T-helper 22 cell (primary cell): ENCODE data around the gene KLC3.
"Not testable (repeated sequence)": the region's sequence is repeated elsewhere in the genome, so short reads cannot be mapped to it uniquely, and the experiment has no call there.

Experiments
- DNase-seq: peaks from one replicate; pipeline ENCODE4 v3.0.0-alpha.2; 2020; ENCODE audit warnings: low read depth

The KLC3 gene

DNA sequence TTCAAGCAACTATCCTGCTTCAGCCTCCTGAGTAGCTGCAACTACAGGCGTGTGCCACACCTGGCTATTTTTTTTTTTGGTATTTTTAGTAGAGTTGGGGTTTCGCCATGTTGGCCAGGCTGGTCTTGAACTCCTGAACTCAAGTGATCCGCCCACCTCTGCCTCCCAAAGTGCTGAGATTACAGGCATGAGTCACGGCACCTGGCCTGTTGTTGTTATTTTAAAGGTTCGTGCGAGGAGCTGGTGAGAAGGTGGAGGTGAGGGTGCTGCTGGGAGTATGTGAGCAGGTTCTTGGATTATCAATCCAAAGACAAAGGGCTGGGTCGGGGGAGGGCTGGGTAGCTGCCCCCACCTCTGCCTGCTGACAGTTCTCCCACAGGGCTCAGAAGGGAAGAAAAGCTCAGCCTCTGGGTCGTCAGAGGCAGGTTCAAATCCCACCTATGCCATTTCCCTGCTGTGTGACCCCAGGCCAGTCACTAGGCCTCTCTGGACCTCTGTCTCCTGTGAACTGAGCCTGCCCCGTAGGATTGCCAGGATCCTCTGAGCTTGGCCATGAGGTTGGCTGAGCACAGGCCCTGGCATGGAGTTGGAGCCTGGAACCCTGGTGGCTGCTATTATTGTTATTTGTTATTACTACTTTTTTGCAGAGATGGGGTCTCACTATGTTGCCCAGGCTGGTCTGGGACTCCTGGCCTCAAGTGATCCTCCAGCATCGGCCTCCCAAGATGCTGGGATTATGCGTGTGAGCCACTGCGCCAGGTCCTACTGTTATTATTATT, 19.4 kb upstream of the KLC3 start:
- no peak for DNase-seq

DNA sequence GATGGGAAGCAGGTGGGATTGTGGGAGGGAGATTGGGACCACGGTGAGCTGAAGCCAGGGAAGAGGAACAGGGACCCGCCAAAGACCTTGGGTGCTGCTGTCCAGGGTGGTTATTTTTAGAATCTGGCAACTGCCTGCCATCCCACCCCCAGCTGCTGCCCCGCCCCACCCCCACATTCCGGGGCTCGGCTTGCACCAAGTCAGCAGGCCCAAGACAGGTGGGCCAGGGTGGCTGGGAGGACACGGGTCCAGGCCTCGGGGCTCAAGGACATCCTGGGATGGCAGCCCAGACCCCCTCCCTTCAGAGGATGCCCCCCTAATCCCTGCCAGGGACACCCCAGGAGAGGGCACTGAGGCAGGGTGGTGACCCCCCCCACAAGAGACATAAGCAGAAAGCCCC, 18.7 kb upstream of the KLC3 start:
- no peak for DNase-seq

DNA sequence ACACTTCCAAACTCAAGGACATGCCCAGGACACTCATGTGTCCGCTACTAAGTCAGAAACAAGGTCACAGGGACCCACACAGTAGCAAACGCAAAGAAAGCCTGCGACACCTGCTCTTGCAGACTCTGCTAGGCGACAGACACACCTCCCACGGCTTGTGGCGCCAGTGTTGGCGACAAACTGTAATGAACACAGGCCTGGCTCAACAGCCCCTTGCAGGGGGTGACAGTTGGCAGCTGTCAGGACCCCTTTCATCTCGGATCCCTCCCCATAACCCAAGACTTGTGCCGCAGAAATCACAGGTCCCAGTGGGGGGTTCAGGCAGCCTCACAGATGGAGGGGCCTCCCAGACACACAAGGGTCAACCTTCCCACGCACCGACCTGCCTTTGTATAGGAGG, 18.2 kb upstream of the KLC3 start:
- no peak for DNase-seq

DNA sequence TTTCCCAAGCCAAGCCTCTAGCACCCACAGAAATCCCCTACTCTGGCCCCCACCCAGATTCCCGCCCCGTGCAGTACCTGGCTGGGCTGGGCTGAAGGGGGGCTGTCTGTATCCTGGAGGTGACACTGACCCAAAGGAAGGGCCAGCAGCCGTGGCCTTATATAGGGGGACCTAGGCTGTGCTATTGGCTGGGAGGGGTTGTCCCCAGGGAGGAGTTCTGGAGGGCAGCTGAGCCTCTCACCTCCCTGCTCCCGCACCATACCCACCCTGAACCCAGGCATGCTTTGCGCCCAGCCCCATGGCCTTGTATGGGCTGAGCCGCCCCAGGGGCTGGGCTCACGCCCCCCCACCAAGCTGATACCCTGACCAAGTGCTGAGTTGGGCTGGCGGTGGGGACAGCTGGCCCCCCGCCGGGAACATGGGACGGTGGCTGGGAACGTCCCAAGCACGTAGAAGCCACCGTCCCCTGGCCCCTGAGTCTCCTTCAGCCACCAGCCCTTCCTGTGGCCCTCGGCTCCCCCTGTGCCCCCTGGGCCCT, 17.7 kb upstream of the KLC3 start, which contains the start of gene CKM:
Gene CKM (minus strand): TSS at position 132 of the 538 bp plus-strand sequence. CDS start 3,162 bp downstream, outside the sequence.
- DNase-seq = no peak

DNA sequence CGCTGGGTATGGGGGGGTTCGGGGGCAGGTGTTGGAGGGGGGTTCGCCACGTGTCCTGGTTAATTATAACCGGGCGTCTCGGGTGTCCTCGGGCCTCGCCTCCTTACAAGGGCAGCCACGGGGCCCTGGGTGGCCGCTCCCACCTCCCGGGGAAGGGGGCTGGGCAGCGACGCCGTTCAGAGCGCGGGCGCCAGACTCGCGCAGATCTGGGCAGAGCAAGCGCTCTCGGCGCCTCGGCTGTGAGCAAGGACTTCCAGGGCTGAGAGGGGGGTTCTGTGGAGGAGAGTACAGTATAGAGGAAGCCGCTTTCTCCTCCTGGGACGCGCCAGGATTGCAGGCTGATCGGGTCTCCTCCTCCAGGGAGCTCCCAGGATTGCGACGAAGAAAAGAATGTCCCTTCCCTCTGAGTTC, 16.9 kb upstream of the KLC3 start:
- DNase-seq = no peak

DNA sequence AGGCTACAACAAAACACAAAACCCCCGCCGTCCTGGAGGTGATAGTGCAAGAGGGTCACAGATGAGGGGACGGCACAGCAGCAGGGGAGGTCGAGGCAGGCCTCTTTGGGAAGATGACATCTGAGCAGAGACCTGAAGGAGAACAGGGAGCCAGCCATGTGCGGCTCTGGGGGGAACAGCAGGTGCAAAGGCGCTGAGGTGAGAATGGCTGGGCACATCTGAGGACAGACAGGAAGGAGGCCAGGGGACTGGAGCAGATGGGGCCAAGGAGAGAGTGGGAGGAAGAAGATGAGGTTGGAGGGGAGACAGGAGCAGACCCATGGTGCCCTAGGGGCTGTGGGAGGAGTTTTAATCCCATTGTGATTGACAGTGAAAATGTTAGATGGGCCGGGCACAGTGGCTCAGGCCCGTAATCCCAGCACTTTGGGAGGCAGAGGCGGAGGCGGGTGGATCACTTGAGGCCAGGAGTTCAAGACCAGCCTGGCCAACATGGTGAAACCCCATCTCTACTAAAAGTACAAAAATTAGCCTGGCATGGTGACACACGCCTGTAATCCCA, 16.1 kb upstream of the KLC3 start:
- no peak for DNase-seq

DNA sequence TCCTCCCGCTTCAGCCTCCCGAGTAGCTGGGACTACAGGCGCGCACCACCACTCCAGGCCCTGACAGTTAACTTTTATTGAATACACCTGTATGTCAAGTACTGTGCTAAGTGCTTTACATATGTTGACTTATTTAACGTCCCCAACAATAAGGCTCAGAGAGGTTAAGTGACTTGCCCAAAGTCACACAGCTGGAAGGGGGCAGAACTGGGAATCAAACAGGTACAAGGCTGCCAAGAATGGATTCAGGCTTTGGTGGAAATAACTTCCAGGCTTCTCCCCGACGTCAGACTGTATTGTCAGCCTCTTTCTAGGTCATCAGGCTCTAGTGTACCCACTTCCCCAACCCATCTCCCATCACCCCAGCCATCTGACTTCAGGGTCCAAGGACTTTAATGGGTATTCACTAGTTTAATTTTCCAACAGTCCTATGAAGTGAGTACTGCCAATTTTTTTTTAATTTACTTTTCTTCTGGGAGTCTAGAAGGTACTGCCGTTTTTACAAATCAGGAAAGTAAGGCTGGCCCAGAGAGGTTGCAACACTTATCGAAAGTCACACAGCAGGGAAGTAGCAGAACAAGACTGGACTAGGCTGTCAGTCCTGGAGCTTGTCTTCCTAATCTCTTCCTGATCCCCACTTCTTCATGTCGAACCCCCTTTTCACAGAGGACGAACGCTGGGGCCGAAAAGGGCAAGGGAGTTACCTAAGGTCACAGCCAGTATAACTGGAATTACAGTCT, 13.0 kb upstream of the KLC3 start:
- DNase-seq = no peak

DNA sequence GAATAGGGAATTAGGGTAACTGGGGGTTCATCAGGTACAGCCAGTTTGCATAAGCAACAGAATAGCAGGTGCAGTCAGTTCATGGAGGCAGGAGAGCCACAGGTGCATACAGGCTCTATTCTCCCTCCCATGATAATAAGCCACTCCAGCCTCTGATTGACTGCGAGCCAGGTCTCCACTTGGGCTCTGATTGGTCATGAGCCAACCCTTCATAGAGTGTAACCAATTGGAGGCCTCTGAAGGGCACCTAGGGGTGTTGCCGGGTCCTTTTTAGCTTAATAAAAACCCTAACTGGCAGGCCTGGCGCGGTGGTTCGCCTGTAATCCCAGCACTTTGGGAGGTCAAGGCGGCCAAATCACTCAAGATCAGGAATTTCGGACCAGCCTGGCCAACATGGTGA, 9.1 kb upstream of the KLC3 start:
- DNase-seq = no peak

DNA sequence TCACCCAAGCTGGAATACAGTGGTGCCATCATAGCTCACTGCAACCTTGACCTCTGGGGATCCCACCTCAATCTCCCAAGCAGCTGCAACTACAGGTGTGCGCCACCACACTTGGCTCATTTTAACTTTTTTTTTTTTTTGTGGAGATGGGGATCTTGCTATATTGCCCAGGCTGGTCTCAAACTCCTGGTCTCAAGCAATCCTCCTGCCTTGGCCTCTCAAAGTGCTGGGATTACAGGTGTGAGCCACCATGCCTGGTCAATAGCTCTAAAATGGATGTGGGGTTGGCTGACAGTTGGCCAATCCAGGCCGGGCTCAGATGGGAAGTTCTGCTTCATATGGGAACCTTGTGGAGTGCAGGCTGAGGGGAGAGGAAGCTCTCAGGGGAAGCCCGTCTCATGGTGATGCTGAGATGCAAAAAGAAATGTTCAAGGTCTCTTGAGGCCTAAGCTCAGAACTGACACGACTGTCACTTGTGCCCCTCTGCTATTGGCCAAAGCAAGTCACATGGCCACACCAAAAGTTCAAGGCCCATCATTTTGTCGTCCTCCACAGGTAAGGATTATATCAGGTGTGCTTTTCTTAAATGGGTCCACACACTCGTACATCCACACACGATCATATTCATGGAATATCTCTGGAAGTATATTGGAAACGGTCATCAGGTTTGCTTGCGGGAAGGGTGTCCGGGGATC, 6.8 kb upstream of the KLC3 start:
- no peak for DNase-seq

DNA sequence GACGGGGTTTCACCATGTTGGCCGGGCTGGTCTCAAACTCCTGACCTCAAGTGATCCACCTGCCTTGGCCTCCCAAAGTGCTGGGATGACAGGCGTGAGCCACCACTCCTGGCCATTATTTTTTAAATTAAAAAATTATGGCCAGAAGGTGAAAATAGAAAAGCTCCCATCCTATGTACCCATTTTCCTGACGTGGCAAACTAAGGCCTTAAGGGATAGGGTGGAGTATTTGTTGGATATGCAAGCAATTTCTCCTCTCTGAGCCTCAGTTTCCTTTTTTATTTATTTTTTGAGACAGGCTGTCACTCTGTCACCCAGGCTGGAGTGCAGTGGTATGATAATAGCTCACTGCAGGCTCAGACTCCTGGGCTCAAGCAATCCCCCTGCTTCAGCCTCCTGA, 5.7 kb upstream of the KLC3 start:
- not testable (repeated sequence) for DNase-seq

DNA sequence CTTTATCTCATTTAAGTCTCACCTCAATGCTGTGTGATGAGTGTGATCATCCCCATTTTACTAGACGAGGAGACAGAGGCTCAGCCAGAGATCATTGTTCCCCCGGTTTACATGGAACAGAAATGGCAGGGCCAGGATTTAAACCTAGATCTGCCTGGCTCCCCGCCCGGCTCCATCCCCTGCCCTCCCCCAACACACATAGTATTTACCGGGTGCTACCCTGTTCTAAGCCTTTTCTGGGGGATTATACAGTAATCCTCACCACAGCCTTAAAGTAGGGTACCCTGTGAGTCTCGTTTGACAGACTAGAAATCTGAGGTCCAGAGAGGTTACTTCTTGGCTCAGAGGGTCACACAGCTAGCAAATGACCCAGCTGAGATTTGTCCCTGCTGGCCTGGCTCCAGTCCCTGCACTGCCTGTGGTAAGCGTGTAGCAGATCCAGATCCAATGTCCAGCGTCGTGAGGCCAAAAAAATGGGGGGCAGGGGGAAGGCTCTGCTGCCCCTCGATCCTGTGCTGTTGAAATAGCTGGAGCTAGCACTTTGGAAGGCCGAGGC, 3.8 kb upstream of the KLC3 start:
- DNase-seq = no peak

DNA sequence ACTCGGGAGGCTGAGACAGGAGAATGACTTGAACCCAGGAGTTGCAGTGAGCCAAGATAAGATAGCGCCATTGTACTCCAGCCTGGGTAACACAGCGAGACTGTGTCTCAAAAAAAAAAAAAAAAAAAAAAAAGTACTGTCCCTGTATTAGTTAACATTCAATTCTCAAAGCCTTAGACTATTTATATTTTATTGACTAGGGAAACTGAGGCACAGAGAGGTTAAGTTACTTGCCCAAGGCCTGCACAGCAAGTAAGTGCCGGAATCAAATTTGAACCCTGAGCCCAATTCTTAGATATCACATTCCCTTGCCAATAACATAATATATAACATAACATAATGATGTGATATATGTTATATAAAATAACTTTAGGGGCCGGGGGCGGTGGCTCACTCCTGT, 921 bp upstream of the KLC3 start:
- DNase-seq = no peak

DNA sequence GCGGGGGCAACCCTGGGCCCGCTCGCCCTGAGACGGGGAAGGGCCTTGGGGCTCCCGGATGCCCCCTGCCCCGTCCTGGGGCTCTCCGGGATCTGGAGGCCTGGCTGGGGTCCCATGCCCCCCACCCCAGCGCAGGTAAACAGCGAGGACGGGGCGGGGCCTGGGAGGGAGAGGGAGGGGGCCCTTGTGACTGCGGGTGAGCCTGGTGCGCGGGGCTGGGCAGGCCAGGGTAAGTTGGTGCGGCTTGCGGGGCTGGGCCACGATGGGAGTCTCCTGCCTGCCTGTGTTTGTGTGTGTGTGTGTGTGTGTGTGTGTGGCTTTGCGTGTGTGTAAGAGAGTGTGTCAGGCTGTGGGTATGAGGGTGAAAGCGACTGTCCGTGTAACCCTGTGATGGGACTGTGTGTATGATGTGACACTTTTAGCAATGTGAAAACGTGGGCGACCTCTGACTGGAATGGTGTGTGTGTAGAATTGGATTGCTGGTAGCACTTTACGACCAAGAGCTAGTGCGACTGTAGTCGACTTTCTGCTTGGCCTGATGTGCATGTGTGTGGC, 426 bp downstream of the KLC3 start:
- DNase-seq = no peak

DNA sequence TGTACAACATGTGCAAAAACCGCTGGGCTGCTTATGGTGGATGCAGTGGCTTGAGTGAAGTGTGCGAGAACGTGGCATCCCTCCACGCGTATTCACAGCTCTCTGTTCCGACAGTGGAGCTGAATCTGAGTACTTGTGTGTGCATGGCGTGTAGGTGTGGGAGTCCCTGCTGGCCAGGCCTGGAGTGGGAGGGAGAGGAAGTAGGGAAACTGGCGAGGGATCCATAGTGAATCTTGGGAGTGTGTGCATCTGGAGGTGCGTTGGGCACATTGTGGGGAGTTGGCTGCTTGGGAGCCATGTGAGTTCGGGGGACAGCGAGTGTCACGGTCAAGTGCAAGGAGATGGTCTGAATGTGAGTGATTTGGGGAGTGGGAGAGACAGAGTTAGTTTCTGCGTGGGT, 2.4 kb downstream of the KLC3 start:
- DNase-seq = no peak

DNA sequence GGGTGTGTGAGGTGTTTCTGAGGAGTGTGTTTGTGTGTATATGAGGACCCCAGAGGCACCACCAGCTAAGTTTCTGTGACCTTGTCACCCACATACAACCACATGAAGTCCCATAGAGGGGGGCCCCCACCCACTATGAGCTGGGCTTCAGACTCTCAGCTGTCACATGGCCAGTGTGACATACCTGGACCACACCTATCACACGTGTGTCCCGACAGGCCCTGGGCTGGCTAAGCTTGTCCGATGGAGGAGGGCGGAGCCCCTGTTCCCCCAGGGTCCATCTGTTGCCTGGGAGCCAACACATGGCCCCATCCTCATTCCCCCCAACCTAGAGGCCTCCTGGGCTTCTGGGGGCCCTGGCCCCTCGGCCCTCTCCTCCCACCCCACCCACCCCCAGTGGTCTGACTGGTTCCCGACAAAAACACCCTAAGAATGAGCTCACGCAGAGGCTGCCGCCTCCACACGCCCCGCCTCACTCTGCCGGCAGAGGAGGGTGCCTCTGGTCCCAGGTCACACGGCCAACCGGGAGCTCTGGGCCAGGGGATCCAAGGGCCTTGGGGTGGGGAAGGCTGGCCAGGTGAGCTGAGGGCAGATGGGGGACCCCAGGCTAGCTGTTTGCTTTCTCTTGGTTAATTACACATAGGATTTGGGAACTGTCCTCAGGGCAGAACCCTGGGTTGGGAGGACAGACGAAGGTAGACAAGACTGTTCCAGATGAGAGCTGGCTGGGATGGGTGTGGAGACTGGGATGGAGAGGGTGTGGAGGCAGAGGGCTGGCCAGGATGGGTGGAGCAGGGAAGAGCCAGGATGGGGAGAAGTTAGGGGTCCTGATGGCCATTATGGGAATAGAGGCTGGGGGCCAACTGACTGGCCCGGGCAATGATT, 4.3 kb downstream of the KLC3 start:
- DNase-seq = no peak

DNA sequence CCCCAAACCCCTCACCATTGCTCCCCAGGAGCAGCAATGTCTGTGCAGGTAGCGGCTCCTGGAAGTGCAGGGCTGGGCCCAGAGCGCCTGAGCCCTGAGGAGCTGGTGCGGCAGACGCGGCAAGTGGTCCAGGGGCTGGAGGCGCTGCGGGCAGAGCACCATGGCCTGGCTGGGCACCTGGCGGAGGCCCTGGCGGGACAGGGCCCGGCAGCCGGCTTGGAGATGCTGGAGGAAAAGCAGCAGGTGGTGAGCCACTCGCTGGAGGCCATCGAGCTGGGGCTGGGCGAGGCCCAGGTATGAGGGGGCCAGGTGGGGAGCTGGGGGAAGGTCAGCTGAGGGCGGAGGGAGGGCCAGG, 4.9 kb downstream of the KLC3 start:
- no peak for DNase-seq

DNA sequence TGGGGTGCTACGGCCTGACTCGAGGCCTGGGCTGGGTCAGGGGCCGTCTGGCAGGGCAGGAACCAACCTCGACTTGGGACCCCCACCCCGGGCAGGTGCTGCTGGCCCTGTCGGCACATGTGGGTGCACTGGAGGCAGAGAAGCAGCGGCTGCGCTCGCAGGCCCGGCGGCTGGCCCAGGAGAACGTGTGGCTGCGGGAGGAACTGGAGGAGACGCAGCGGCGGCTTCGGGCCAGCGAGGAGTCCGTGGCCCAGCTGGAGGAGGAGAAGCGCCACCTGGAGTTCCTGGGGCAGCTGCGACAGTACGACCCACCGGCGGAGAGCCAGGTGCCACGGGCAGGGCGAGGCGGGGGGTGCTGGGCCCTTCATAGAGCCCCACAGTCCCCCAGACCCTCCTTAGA, 5.9 kb downstream of the KLC3 start:
- DNase-seq = no peak

DNA sequence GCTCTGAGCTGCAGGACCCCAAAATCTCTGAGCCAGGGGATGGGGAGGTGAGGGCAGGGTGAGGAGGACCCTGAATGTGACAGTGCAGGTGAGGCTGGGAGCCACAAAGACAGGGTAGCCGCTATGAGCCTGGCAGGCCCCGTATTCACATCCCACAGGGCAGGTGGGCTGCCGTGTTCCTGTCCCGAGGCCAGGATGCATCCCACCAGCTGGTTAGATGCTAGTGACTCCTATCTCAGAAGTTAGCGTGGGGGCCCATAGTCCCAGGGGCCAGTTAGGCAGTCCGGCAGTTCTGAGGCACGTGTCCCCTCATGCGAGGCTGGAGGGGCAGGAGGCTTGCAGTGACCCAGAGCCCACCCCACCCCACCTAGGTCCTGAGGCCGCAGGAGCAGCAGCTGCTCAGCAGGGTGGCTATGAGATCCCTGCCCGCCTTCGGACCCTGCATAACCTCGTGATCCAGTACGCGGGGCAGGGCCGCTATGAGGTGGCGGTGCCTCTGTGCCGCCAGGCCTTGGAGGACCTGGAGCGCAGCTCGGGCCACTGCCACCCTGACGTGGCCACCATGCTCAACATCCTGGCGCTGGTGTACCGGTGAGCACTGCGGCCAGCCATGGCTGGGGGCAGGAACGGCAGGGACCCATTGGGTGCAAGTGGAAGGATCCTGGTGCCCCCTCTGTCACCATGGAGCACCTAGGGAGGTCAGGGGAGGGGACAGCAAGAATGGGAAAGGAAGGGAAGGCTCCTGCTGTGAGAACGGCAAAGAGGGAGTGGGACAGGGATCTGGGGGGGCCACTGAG, 7.2 kb downstream of the KLC3 start:
- no peak for DNase-seq

DNA sequence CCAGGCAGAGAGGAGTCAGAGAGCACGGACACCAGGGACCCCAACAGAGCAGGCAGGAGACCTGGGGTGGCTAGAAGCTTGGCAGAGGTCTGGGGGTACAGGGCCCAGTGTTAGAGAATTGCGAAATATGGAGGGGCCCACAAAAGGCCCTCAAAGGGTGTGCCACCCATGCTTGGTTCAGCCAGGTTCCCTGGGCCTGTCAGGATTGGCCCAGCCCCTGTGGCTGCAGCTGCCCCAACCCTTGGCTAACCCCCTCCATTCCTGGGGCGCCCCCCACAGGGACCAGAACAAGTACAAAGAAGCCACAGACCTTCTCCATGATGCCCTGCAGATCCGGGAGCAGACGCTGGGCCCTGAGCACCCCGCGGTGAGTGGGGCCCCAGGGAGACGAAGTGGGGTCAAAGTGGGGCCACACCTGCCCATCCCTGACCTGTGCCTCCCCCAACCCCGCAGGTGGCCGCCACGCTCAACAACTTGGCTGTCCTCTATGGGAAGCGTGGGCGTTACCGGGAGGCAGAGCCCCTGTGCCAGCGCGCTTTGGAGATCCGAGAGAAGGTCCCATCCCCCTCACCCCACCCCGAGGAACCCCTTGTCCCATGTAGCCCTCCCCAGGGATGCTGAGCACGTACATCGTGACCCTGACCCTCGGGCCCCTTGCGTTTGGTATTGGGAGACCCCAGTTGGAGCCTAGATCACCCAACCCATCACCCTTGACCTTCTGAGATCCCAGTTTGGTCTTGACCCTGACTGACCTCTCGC, 8.0 kb downstream of the KLC3 start:
- no peak for DNase-seq

DNA sequence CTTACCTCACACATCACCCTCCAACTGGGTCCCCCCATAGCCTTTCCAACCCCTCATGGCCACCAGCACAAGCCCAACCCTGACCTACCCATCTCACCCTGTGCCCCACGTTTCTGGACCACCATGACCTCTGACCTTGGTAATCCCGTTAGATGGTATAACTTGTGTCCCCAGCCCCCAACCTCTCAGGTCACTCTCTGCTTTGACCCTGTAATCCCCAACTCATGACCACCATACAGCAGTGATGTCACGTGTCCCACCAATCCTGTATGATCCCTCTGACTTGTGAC, 8.5 kb downstream of the KLC3 start:
- no peak for DNase-seq
